GM21528 (cell line): ENCODE results near the gene CCDC61.
A peak's percentile ranks its signal among the peaks of the same experiment; 100 is the strongest.

ENCODE experiments used
- ATAC-seq: cut with Tn5 transposase; IDR thresholded peaks from one replicate; pipeline ENCODE4 v1.9.1; 2021; ENCODE audit warnings: mild to moderate bottlenecking, moderate library complexity; ENCODE audit not compliant: unreplicated experiment, low FRiP score

The CCDC61 gene

DNA sequence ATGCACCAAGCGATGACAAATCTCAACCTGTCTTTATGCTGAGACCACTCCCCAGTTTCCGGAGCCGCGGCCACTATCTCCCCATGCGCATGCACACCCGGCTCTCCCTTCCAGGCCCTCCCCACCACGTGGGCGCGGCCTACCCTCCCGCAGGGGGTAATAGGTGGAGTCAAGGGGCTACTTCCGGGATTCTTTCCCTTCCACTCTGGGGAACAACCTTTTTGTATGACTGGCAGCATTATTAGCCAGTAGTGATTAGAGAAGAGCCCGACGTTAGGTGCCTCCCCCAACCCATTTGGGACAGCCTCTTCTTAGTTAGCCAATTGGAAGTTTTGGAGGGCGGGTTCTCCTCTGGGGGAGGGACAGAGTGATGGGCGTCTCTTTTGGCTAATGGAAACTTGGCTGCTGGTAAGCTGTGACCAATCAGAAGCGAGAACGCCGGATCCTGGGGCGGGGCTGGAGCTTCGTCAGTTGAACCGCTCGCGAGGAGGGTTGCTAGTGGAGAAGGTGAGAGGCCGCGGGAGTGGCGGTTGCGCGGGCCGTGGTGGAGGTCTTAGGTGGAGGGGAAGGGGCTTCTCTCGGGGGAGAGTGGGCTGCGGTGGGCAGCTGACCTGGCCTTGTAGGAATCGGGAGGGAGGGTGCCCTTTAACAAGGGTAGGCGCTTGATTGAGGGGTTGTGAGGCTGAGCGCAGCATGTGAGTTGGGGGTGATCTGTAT is at the start of gene CCDC61:
Gene CCDC61 (plus strand): TSS at position 470 of the 717 bp plus-strand sequence. CDS start 7,552 bp downstream, outside the sequence.
- ATAC-seq, result peak; percentile 95

DNA sequence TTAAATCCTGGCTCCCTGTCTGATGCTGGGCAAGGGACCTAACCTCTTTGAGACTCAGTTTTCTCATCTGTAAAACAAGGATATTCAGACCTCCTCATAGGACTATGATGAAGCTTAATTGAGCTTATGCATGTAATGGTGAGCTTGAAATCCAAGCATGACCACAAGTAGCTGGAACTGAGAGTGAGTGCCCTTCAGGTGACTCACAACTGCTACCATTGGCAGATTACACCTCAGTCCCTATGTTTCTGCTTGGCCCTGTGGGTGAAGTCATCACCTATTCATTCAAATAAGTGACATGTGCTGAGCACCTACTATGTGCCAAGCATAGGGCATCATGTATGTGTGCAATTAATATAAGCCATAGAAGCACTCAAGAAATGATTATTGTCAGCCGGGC is 47.3 kb upstream of the CCDC61 start:
- no peak for ATAC-seq

DNA sequence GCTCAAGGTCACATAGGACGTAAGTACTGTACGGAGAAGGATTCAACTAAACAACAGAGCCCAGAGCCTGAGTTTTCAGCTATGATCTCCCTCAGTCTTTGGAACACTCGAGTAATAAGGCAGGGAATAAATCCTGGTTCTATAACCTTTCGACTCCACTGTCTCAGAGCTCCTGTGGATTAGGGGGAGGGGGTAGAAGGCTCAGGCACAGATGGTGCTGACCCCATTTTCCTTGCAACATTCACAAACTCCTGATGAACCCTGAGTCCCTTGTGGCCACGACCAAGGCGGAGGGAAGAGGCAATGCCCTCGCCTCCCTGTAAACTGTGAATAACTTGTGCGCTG is 43.0 kb upstream of the CCDC61 start:
- no peak for ATAC-seq

- ATAC-seq, result no peak
These were observed 42.4 kb upstream of the CCDC61 start for GRCh38 chr19:45952686-45953505.

GRCh38 chr19:45953676-45954075 is 41.6 kb upstream of the CCDC61 start:
- no peak for ATAC-seq

DNA sequence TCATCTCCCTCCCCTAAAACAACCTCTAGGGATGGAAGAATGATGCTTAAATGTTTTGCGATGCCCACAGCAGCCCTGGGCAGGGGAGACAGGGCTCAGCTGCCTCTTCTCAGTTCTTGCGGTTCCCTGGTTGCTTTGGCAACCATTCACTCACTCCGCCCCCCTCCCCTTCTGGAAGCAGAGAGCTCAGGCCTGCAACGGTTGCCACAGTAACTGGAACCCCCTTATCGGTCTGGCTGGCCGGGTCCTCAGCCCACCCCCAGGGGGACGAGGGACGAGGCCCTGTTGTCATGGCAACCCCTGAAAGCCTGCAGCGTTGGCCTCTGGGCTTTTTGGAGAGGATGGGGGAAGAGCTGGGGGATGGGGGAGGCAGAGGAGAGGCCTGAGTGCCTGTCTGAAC is 41.1 kb upstream of the CCDC61 start:
- ATAC-seq, result no peak

DNA sequence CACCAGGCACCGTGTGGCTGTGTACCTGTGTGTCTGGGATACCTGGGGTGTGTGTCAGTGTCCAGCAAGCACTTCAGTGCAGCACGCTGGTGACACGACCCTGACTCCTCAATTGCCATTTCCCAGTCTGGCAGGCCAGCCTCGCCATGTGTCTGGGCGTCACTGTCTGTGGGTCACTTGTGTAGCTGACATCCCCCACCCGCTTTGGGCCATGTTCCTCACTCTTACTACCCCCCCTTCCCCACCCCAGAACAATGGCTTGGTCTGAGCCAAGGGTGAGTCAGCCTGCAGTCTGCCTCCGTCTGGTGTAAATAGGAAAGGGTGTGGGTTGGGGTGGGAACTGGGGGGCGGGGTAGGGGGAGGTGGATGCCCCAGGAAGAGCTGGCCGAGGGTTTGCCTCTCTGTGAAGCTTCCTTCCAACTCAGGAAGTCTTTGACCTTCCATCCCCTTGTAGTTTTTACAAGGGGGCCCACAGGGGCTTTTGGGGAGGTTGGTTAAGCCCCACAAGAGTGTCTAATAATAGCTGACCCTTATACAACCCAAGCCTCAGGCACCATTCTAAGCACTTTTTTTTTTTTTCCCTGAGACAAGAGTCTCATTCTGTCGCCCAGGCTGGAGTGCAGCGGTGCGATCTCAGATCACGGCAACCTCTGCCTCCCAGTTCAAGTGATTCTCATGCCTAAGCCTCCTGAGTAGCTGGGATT is 39.2 kb upstream of the CCDC61 start:
- no peak for ATAC-seq

GRCh38 chr19:45958320-45958719 is 36.9 kb upstream of the CCDC61 start:
- no peak for ATAC-seq

GRCh38 chr19:45958769-45959516 is 36.3 kb upstream of the CCDC61 start:
- ATAC-seq, result no peak

DNA sequence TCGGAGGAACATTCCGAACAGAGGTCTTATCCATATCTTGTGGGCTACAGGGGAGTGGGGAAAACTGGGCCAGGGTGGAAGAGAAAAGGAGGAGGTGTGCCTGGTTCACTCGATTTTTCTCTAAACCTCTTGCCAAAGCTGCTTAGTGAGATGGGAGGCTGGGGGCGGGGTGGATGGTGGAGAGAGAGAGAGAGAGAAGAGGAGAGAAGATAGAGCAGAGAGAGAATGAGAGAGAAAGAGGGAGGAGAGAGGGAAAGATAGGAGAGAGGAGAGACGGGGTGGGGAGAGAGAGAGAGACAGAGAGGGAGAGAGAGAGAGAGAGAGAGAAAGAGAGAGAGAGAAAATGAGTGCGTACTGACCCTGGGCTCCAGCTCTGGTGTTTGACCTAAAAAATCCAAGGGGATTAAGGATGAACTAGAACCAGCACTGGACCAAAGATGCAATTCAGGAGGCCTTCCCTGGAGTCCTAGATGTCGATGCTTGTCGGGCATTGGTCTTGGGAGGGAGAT is 35.7 kb upstream of the CCDC61 start:
- no peak for ATAC-seq

- ATAC-seq, result no peak
These were observed 34.6 kb upstream of the CCDC61 start for GRCh38 chr19:45960595-45961235.

DNA sequence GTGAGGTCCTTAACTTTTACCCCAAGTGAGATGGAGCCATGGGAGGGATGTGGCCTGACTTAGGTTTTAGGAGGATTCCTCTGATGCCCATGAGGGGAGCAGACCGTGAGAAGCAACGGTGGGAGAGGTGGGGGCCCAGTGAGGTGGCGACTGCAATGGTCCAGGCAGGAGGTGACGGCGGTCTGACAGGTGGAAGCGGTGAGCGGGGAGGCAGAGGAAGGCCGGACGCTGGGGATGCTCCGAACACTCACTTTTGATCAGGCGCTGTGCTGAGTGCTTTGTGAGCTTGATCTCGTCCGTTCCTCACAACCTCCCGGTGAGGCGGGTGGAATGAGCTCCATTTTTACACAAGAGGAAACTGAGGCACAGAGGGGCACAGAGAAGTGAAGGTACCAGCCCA is 33.2 kb upstream of the CCDC61 start:
- no peak for ATAC-seq

- ATAC-seq, result no peak
These were observed 28.0 kb upstream of the CCDC61 start for GRCh38 chr19:45967246-45967645.

DNA sequence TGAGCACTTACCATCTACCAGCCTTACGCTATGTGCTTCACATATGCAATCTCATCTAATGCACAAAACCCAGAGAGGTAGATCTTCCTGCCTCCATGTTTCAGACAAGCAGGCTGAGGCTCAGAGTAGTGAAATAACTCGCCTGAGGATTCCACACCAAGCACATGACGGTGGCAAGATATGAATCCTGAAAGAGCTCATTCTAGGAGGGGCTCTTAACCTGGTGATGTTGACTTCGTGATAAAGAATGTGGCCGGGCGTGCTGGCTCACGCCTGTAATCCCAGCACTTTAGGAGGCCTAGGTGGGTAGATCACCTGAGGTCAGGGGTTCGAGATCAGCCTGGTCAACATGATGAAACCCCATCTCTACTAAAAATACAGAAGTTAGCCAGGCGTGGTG is 26.6 kb upstream of the CCDC61 start:
- no peak for ATAC-seq

GRCh38 chr19:45969676-45970075 is 25.6 kb upstream of the CCDC61 start:
- no peak for ATAC-seq

DNA sequence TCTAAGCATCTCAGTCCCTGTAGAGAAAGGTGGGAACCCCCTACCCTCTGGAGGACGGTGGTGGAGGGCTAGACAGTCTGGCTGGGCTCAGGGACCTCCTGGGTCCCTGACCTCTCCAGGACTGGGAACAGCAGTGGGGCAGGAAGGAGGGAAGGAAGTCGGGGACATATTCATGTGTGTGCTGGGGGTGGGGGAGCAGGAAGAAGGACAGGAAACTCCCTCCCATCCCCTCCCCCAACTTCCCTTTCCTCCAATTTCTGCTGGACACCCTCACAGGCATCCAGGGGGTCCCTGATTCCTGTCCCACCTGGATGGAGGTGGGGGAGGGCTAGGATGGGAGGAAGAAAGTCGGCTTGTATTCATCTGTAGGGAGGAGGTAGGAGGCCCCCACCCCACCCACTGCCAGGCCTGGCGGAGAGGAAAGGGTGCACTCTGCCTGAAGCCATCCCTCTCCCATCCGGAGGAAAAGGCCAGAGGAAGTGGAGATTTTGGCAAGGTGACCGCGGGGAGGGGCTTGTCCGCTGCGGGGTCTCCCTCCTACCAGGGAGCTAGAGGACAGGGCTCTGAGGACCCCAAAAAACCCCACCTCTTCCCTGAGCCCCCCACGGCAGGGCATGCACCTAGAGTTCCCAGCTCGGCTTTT is 23.9 kb upstream of the CCDC61 start:
- ATAC-seq, result no peak

- no peak for ATAC-seq
These were observed 23.0 kb upstream of the CCDC61 start for GRCh38 chr19:45972081-45972946.

- ATAC-seq, result no peak
These were observed 22.2 kb upstream of the CCDC61 start for GRCh38 chr19:45972947-45973540.
